LNCaP clone FGC (cell line): Measurements from ENCODE around the gene CFAP20.

ENCODE experiments used
- DNase-seq: peaks from one replicate; pipeline ENCODE4 v3.0.0-alpha.2; 2011; ENCODE audit warnings: low read depth
- H3K4me3 ChIP-seq: 2 replicates; pipeline ENCODE4 v1.5.1; 2011; ENCODE audit warnings: mild to moderate bottlenecking, low read depth, low read length, control low read depth
- TF ChIP-seq, protein P1 (sequence below): IDR thresholded peaks from 2 replicates; pipeline ENCODE4 v1.5.1; 2012; ENCODE audit warnings: mild to moderate bottlenecking; ENCODE audit not compliant: control insufficient read depth, insufficient read depth; ENCODE audit errors: extremely low read depth

Gene CFAP20

DNA sequence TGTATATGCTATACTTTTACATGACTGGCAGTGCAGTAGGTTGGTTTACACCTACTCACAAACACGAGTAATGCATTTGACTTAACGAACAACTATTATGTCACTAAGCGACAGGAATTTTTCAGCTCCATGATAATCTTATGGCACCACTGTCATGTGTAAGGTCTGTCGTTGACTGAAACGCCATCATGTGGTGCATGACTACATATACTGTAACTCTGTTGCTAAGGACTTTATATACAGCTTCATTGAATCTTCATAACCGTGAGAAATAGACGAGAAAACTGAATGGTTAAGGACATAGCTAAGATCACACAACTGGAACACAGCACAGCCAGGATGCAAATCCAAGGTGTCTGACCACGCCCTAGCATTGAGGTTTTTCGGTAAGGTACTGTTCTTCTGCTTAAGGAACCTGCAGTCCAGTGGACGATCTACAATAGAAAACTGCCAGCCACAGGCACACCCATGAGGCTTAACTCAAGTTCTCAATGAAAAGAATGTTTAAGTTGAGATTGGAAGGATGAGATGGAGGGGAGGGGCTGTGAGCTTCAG, 3.3 kb downstream of the CFAP20 start:
- DNase-seq = no peak
- no peak overlapping the region for H3K4me3 ChIP-seq
- TF ChIP-seq, protein P1, sequence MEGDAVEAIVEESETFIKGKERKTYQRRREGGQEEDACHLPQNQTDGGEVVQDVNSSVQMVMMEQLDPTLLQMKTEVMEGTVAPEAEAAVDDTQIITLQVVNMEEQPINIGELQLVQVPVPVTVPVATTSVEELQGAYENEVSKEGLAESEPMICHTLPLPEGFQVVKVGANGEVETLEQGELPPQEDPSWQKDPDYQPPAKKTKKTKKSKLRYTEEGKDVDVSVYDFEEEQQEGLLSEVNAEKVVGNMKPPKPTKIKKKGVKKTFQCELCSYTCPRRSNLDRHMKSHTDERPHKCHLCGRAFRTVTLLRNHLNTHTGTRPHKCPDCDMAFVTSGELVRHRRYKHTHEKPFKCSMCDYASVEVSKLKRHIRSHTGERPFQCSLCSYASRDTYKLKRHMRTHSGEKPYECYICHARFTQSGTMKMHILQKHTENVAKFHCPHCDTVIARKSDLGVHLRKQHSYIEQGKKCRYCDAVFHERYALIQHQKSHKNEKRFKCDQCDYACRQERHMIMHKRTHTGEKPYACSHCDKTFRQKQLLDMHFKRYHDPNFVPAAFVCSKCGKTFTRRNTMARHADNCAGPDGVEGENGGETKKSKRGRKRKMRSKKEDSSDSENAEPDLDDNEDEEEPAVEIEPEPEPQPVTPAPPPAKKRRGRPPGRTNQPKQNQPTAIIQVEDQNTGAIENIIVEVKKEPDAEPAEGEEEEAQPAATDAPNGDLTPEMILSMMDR = no peak

DNA sequence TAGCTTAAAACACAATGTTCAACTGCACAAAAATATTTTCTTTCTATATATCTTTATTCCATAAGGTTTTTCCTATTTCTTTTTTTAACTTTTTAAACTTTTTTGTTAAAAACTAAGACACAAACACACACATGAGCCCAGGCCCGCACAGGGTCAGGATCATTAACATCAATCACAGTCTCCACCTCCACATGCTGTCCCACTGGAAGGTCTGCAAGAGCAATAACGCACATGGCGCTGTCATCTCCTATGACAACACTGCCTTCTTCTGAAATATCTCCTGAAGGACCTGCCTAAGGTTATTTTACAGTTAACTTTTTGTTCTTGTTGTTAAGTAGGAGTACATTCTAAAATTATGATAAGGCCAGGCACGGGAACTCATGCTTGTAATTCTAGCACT, 4.1 kb downstream of the CFAP20 start:
- TF ChIP-seq, protein P1 = no peak
- DNase-seq = no peak
- no peak overlapping the region for H3K4me3 ChIP-seq

DNA sequence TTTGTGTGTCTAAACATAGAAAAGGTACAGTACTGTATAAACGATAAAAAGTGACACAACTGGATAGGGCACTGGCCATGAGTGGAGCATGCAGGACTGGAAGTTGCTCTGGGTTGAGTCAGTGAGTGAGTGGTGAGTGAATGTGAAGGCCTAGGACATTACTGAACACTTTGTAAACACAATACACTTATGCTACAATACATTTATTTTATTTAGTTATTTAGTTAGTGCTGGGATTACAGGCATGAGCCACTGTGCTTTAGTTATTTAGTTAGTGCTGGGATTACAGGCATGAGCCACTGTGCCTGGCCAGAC, 4.6 kb downstream of the CFAP20 start:
- DNase-seq = no peak
- H3K4me3 ChIP-seq = no peak overlapping the region
- TF ChIP-seq, protein P1 = no peak

DNA sequence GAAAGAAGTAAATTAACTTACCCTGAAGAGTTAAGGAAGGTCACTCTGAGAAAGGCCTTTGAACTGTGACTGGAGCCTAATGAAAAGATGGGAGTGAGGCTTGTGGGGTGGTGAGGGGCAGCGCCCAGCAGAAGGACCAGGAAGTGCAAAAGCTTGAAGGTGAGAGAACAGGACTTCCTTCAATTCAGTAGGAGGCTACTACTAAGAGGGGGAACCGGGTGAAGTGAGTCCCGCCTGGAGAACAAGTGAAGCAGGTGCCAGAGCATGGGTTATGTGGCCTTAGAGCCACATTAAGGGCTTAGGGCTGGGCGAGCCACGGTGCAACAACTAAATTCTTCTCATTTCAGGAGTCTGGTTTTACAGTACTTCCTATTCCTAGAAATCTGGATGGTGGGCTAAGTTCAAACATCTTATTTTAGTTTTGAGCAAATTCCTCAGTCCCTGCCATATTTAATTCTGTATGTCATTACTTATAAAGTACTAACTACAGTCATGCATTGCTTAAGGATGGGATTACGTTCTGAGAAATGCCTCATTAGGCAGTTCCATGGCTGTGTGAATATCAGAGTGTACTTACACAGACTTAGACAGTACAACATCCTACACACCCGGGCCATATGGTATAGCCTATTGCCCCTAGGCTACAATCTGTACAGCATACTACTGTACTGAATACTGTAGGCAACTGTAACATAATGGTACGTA, 5.1 kb downstream of the CFAP20 start:
- DNase-seq = no peak
- TF ChIP-seq, protein P1 = no peak
- H3K4me3 ChIP-seq = no peak overlapping the region

DNA sequence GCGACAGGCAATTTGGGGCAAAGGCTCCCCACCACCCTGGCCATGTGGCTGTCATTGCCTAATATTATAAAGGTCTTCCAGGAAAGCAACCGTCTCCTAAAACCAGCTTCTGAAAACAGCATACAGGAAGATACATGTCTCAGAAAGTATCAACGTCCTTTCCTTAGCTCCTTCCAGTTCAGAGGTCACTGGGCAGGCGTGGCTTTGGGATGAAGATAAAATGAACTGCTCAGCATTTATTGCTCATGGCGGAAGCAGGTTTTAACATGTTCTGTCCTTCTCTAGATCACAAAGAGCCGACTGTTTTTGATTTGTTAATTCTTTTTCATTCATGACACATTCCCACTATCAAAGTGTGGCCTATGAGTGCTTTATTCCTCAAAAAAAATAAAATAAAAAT, 8.0 kb downstream of the CFAP20 start:
- no peak overlapping the region for H3K4me3 ChIP-seq
- no peak for DNase-seq
- TF ChIP-seq, protein P1 = no peak

DNA sequence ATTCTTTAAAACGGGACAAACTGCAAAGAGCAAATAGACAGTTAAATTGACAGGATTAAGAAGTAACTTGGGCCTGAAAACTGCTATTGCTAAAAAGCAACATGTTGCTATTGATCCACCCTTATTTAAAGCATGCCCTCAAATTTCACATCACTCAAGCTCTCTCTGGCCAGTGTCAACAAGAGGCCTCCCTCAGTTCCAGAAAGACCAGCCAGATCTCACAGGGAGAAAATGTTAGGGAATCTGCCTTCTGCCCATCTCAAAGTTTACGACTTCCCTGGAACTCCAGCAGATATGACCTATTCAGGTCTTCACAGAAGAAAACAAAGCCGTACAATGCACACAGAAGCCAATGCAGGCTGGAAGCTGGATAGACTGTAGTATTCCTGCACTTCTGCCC, 8.9 kb downstream of the CFAP20 start:
- H3K4me3 ChIP-seq = no peak overlapping the region
- no peak for DNase-seq
- TF ChIP-seq, protein P1 = no peak

DNA sequence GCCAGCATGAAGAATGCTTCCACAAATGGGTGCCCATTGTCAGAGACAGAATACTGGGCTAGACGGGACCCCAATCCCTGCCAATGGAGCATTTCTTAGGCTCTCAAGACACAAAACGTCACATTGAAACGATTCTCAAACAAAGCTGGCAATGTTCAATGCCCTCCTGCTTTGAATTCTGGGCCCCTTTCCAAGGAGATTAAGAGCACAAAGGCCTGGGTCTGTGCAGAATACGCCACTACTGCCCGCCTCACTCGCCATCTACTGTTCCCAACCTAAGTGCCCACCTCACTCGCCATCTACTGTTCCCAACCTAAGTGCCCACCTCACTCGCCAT, 9.7 kb downstream of the CFAP20 start:
- DNase-seq = no peak
- no peak overlapping the region for H3K4me3 ChIP-seq
- TF ChIP-seq, protein P1 = no peak
